ENCODE measurements around the gene LAMA2. TPM values are rescaled to one million over a fixed set of nuclear protein-coding genes. Genes with fewer than 3 reads are reported as not detected.

Gene LAMA2
- polyA plus RNA-seq, 1 of the 3 experiments (the other 2 are of a cell fraction): 0.92 TPM

- no peak for TF ChIP-seq USF1 (IDR thresholded peaks at IDR 0.05; ENCODE audit: borderline replicate concordance, low read depth)
- no peak for TF ChIP-seq FOXM1 (IDR thresholded peaks at IDR 0.05; ENCODE audit: low read depth)
- no peak for TF ChIP-seq NFIC (IDR thresholded peaks at IDR 0.05; ENCODE audit: borderline replicate concordance)
- no peak for TF ChIP-seq NRF1 (IDR thresholded peaks at IDR 0.05; ENCODE audit: low read depth, low read length)
These were observed 206.4 kb downstream of the LAMA2 start (continued) for GRCh38 chr6:129089357-129089756.

- Histone ChIP-seq H3K79me2 (ENCODE audit: insufficient read depth) (no peaks in the 10 kb centered on the region), H3K9ac (no peak overlapping the region), H3K36me3 (replicated peaks in 1 of 2; ENCODE audit: control insufficient read depth in 1 of 2, insufficient read depth in 2 of 2, low read length in 1 of 2) (no peaks in the 10 kb centered on the region), H3K4me2 (no peak overlapping the region), H3K4me3 (ENCODE audit: low read depth in 2 of 2, low read length in 1 of 2) (no peak overlapping the region), H2AFZ (ENCODE audit: low read depth) (no peak overlapping the region), H3K9me2 (no peaks in the 10 kb centered on the region), H3K27ac (ENCODE audit: low read depth in 2 of 2, low read length in 1 of 2) (no peak overlapping the region), H3K27me3 (ENCODE audit: insufficient read depth) (peaks cover 4% of the 10 kb centered on the region; the same call in 1 of the 2 replicates), H3F3A (replicated peaks; ENCODE audit: insufficient read depth) (no peaks in the 10 kb centered on the region), H4K20me1 (ENCODE audit: insufficient read depth) (no peaks in the 10 kb centered on the region), H3K4me1 (ENCODE audit: control insufficient read depth in 1 of 2, insufficient read depth in 2 of 2, low read depth in 1 of 2, low read length in 1 of 2) (no peaks in the 10 kb centered on the region), H3K9me3 (no peaks in the 10 kb centered on the region)
- TF ChIP-seq FOXM1 (IDR thresholded peaks at IDR 0.05; ENCODE audit: low read depth): no peak
- TF ChIP-seq GATA2 (CRISPR knock-in tag; IDR thresholded peaks at IDR 0.05): no peak
- no peak for TF ChIP-seq PBX3 (IDR thresholded peaks at IDR 0.05)
- no peak for TF ChIP-seq JUND (IDR thresholded peaks at IDR 0.05)
- TF ChIP-seq USF1 (IDR thresholded peaks at IDR 0.05; ENCODE audit: borderline replicate concordance, low read depth): no peak
- no peak for TF ChIP-seq CHD2 (IDR thresholded peaks at IDR 0.05; ENCODE audit: low read length, partially characterized antibody)
- no peak for TF ChIP-seq ELF1 (IDR thresholded peaks at IDR 0.05)
- TF ChIP-seq TCF12 (IDR thresholded peaks at IDR 0.05): no peak
- TF ChIP-seq YY1 (IDR thresholded peaks at IDR 0.05; ENCODE audit: low read depth): no peak
- TF ChIP-seq MAX (IDR thresholded peaks at IDR 0.05; ENCODE audit: low read depth): no peak
- TF ChIP-seq TAF1 (IDR thresholded peaks at IDR 0.05; ENCODE audit: borderline replicate concordance, low read depth, low read length): no peak
- no peak for TF ChIP-seq RXRA (IDR thresholded peaks at IDR 0.05; ENCODE audit: borderline replicate concordance, low read depth)
- no peak for TF ChIP-seq ZBTB33 (IDR thresholded peaks at IDR 0.05; ENCODE audit: borderline replicate concordance, low read depth)
- no peak for TF ChIP-seq EZH2phosphoT487 (IDR thresholded peaks at IDR 0.05; ENCODE audit: borderline replicate concordance, low read depth)
- TF ChIP-seq MEF2A (IDR thresholded peaks at IDR 0.05; ENCODE audit: borderline replicate concordance, low read depth): no peak
- TF ChIP-seq EP300 (IDR thresholded peaks at IDR 0.05; ENCODE audit: borderline replicate concordance in 1 of 2, low read depth in 1 of 2, low read length in 1 of 2): no peak
- TF ChIP-seq CTCF (IDR thresholded peaks at IDR 0.05): no peak
- no peak for TF ChIP-seq IRF3 (IDR thresholded peaks at IDR 0.05; ENCODE audit: low read depth, low read length)
- TF ChIP-seq RCOR1 (IDR thresholded peaks at IDR 0.05; ENCODE audit: low read length): no peak
- TF ChIP-seq MXI1 (IDR thresholded peaks at IDR 0.05; ENCODE audit: low read depth, low read length): no peak
- no peak for DNase-seq
- CTCF ChIA-PET: no interaction called here
- POLR2A ChIA-PET: no interaction called here
- WGBS (ENCODE audit: low lambda C conversion rate): 35% methylated on average over 3 of the region's 3 CpGs
These were observed 211.2 kb downstream of the LAMA2 start for GRCh38 chr6:129094147-129094546.

All from SK-N-SH (cell line).